ENCODE measurements around the gene ATF1.

DNA sequence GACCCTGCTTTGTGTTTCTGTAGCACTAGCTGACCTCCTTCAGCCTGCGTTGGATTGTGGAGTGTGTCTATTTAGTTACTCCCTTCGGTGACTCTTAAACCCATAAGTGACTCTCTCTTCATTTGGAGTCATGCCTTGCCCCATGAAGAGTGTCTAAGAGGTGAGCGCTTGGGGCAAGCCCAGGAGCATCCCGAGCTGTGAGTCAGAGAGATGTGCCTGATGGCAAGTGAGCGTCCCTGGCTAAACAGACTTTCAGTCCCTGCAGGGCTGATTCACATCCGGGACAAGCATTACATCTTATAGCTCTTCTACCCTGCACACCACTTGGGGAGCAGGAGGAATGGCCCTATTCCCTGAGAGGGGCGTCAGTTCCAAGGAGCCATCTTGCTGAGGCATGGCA lies 24.3 kb upstream of the ATF1 start:
- TF ChIP-seq, protein P1, sequence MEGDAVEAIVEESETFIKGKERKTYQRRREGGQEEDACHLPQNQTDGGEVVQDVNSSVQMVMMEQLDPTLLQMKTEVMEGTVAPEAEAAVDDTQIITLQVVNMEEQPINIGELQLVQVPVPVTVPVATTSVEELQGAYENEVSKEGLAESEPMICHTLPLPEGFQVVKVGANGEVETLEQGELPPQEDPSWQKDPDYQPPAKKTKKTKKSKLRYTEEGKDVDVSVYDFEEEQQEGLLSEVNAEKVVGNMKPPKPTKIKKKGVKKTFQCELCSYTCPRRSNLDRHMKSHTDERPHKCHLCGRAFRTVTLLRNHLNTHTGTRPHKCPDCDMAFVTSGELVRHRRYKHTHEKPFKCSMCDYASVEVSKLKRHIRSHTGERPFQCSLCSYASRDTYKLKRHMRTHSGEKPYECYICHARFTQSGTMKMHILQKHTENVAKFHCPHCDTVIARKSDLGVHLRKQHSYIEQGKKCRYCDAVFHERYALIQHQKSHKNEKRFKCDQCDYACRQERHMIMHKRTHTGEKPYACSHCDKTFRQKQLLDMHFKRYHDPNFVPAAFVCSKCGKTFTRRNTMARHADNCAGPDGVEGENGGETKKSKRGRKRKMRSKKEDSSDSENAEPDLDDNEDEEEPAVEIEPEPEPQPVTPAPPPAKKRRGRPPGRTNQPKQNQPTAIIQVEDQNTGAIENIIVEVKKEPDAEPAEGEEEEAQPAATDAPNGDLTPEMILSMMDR (IDR thresholded peaks at IDR 0.05), result no peak
- no peak for TF ChIP-seq POLR2A (IDR thresholded peaks at IDR 0.05)
